ENCODE results near the gene PRSS21. TPM values are rescaled to one million over a fixed set of nuclear protein-coding genes. Genes with fewer than 3 reads are reported as not detected.

Gene PRSS21
- not detected for total RNA-seq

- no peak for DNase-seq
Observed at GRCh38 chr16:2816751-2817339, at the start of gene PRSS21. Gene PRSS21 (plus strand): TSS chr16:2817237. CDS start chr16:2817269, 32 bp downstream.

- DNase-seq, result no peak
Observed at GRCh38 chr16:2767891-2768290, 49.1 kb upstream of the PRSS21 start.

GRCh38 chr16:2768403-2769089, 48.5 kb upstream of the PRSS21 start:
- DNase-seq, result no peak

GRCh38 chr16:2769100-2769529, 47.9 kb upstream of the PRSS21 start:
- DNase-seq, result no peak

GRCh38 chr16:2769675-2770056, 47.4 kb upstream of the PRSS21 start:
- DNase-seq, result no peak

GRCh38 chr16:2770057-2770951, 46.7 kb upstream of the PRSS21 start:
- DNase-seq, result no peak

- no peak for DNase-seq
Observed at GRCh38 chr16:2771496-2772402, 45.3 kb upstream of the PRSS21 start.

GRCh38 chr16:2773188-2773968, 43.7 kb upstream of the PRSS21 start:
- DNase-seq, result no peak

GRCh38 chr16:2774161-2774891, 42.7 kb upstream of the PRSS21 start:
- no peak for DNase-seq

- no peak for DNase-seq
Observed at GRCh38 chr16:2775131-2775716, 41.8 kb upstream of the PRSS21 start.

- DNase-seq, result no peak
Observed at GRCh38 chr16:2775765-2776499, 41.1 kb upstream of the PRSS21 start.

GRCh38 chr16:2776500-2777139, 40.4 kb upstream of the PRSS21 start:
- peak; percentile 41 for DNase-seq

GRCh38 chr16:2777231-2777902, 39.7 kb upstream of the PRSS21 start, which contains the start of gene ELOB:
Gene ELOB (minus strand): TSS chr16:2777280. CDS start chr16:2777239, 41 bp downstream.
- peak; percentile 95 for DNase-seq

GRCh38 chr16:2777903-2778629, 39.0 kb upstream of the PRSS21 start:
- DNase-seq, result peak; percentile 35

GRCh38 chr16:2778630-2778958, 38.4 kb upstream of the PRSS21 start:
- DNase-seq, result no peak

- no peak for DNase-seq
Observed at GRCh38 chr16:2779151-2779920, 37.7 kb upstream of the PRSS21 start.

Measured in tongue (tissue), 2 donors.